Measurements from ENCODE around the gene ZKSCAN4. TPM values are rescaled to one million over a fixed set of nuclear protein-coding genes. Genes with fewer than 3 reads are reported as not detected.

Gene ZKSCAN4
- polyA plus RNA-seq, 1 donor from 2014 or later, result 8.3 TPM

DNA sequence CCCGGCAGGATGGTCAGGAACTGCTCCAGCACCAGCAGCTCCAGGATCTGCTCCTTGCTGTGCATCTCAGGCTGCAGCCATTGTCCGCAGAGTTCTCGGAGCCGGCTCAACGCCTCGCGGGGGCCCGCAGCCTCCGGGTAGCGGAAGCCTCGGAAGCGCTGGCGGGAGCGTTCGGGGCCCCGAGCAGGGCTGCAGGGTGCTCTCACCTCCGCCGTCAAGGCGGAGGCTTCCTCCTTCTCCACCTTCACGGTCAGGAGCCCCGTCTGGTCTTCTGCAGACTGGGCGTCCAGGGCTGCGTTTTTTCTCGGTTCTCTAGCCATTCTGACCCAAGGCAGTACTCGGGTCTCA, 434 bp downstream of the ZKSCAN4 start:
- TF ChIP-seq RAD21 (conservative IDR thresholded peaks at IDR 0.05), result no peak
- no peak for TF ChIP-seq POLR2AphosphoS5 (IDR thresholded peaks at IDR 0.05)
- no peak for TF ChIP-seq MXI1 (conservative IDR thresholded peaks at IDR 0.05; ENCODE audit: poor library complexity, severe bottlenecking)
- TF ChIP-seq, protein P1, sequence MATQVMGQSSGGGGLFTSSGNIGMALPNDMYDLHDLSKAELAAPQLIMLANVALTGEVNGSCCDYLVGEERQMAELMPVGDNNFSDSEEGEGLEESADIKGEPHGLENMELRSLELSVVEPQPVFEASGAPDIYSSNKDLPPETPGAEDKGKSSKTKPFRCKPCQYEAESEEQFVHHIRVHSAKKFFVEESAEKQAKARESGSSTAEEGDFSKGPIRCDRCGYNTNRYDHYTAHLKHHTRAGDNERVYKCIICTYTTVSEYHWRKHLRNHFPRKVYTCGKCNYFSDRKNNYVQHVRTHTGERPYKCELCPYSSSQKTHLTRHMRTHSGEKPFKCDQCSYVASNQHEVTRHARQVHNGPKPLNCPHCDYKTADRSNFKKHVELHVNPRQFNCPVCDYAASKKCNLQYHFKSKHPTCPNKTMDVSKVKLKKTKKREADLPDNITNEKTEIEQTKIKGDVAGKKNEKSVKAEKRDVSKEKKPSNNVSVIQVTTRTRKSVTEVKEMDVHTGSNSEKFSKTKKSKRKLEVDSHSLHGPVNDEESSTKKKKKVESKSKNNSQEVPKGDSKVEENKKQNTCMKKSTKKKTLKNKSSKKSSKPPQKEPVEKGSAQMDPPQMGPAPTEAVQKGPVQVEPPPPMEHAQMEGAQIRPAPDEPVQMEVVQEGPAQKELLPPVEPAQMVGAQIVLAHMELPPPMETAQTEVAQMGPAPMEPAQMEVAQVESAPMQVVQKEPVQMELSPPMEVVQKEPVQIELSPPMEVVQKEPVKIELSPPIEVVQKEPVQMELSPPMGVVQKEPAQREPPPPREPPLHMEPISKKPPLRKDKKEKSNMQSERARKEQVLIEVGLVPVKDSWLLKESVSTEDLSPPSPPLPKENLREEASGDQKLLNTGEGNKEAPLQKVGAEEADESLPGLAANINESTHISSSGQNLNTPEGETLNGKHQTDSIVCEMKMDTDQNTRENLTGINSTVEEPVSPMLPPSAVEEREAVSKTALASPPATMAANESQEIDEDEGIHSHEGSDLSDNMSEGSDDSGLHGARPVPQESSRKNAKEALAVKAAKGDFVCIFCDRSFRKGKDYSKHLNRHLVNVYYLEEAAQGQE (IDR thresholded peaks at IDR 0.05; ENCODE audit: borderline replicate concordance), result no peak
- TF ChIP-seq CTCF (IDR thresholded peaks at IDR 0.05; ENCODE audit: poor library complexity, severe bottlenecking), result no peak
- TF ChIP-seq TAF1 (IDR thresholded peaks at IDR 0.05; ENCODE audit: low read depth), result no peak
- Histone ChIP-seq H3F3A (ENCODE audit: insufficient read depth, low read length, poor library complexity, severe bottlenecking) (no peaks in the 10 kb centered on the region), H3K79me2 (replicated peaks; ENCODE audit: insufficient read depth, low read length) (peaks cover 13% of the 10 kb centered on the region), H3K9me2 (ENCODE audit: insufficient read depth, low read length) (no peaks in the 10 kb centered on the region), H3K27me3 (ENCODE audit: insufficient read depth, low read depth, low read length) (no peaks in the 10 kb centered on the region), H3K36me3 (ENCODE audit: insufficient read depth, low read length) (no peaks in the 10 kb centered on the region), H2AFZ (ENCODE audit: low read depth, low read length) (peak overlapping the region; percentile 71), H3K27ac (ENCODE audit: low read length) (peak overlapping the region; percentile 75), H3K4me2 (ENCODE audit: low read length) (peak overlapping the region; percentile 86), H3K4me3 (ENCODE audit: low read length) (peak overlapping the region; percentile 86), H4K20me1 (ENCODE audit: insufficient read depth) (no peaks in the 10 kb centered on the region), H3K9ac (ENCODE audit: low read length) (peak overlapping the region; percentile 82), H3K9me3 (ENCODE audit: low read length) (no peaks in the 10 kb centered on the region)

DNA sequence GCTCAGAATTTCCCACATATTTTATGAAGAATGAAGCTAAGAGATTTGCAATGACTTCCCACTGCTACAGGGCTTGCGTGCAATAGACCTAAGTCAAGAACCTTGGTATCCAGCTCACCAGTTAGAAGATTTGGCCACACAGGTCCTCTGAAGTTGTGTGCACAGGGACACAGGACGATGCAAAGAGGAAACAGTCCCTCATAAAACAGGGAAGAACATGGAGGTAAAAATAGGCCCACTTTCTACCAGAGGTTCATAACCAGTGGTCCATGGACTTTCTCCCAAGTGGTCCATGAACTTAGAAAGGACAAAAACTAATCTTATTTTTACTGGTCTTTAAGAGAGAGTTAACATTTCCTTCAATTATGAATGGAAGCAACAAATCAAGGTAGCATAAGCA, 1.3 kb downstream of the ZKSCAN4 start:
- Histone ChIP-seq H3F3A (ENCODE audit: insufficient read depth, low read length, poor library complexity, severe bottlenecking) (no peaks in the 10 kb centered on the region), H3K27ac (ENCODE audit: low read length) (no peak overlapping the region), H3K4me3 (ENCODE audit: low read length) (peak overlapping the region; percentile 86), H4K20me1 (ENCODE audit: insufficient read depth) (no peaks in the 10 kb centered on the region), H3K36me3 (ENCODE audit: insufficient read depth, low read length) (no peaks in the 10 kb centered on the region), H3K9ac (ENCODE audit: low read length) (peak overlapping the region; percentile 82), H2AFZ (ENCODE audit: low read depth, low read length) (no peak overlapping the region), H3K9me2 (ENCODE audit: insufficient read depth, low read length) (no peaks in the 10 kb centered on the region), H3K79me2 (replicated peaks; ENCODE audit: insufficient read depth, low read length) (peaks cover 13% of the 10 kb centered on the region), H3K4me2 (ENCODE audit: low read length) (peak overlapping the region; percentile 90), H3K27me3 (ENCODE audit: insufficient read depth, low read depth, low read length) (no peaks in the 10 kb centered on the region), H3K9me3 (ENCODE audit: low read length) (no peaks in the 10 kb centered on the region)
- TF ChIP-seq, protein P1 (IDR thresholded peaks at IDR 0.05; ENCODE audit: borderline replicate concordance), result no peak
- TF ChIP-seq RAD21 (conservative IDR thresholded peaks at IDR 0.05), result no peak
- TF ChIP-seq EZH2 (IDR thresholded peaks at IDR 0.05; ENCODE audit: borderline replicate concordance, insufficient read depth, low read length, poor library complexity, severe bottlenecking), result no peak
- no peak for TF ChIP-seq SMC3 (conservative IDR thresholded peaks at IDR 0.05; ENCODE audit: poor library complexity)
- no peak for TF ChIP-seq MXI1 (conservative IDR thresholded peaks at IDR 0.05; ENCODE audit: poor library complexity, severe bottlenecking)
- TF ChIP-seq EP300 (conservative IDR thresholded peaks at IDR 0.05; ENCODE audit: poor library complexity, severe bottlenecking), result no peak
- no peak for TF ChIP-seq TAF1 (IDR thresholded peaks at IDR 0.05; ENCODE audit: low read depth)
- TF ChIP-seq POLR2AphosphoS5 (IDR thresholded peaks at IDR 0.05), result no peak
- TF ChIP-seq CTCF (IDR thresholded peaks at IDR 0.05; ENCODE audit: poor library complexity, severe bottlenecking), result no peak
